ENCODE results near the gene ATP6V0D1.

ATP6V0D1 gene

GRCh38 chr16:67389911-67390815 lies 90.8 kb downstream of the ATP6V0D1 start:
- peak; percentile 27 for DNase-seq

GRCh38 chr16:67388591-67388990 lies 92.4 kb downstream of the ATP6V0D1 start:
- no peak for DNase-seq

- no peak for DNase-seq
Measured at GRCh38 chr16:67388191-67388590, 92.8 kb downstream of the ATP6V0D1 start.

Measured in CD4-positive, alpha-beta T cell treated with Interleukin-10 for 1 hour (primary cell).